ENCODE results near the gene HSPA12B. TPM values are rescaled to one million over a fixed set of nuclear protein-coding genes. Genes with fewer than 3 reads are reported as not detected.

HSPA12B gene
- total and polyA plus RNA-seq, 8 donors = 0.55 to 6.0 (median 1.7) TPM

- Histone ChIP-seq H3K9me3 (no peaks in the 10 kb centered on the region), H3K36me3 (no peaks in the 10 kb centered on the region), H3K4me1 (peaks cover 10 to 38% (median 36%) of the 10 kb centered on the region in 3 donors), H3K27ac (no peak overlapping the region), H3K27me3 (no peaks in the 10 kb centered on the region), H3K4me3 (no peak overlapping the region)
- FAIRE-seq (no peak), DNase-seq (peak in 2 of 6 donors; percentile 17 to 23), ATAC-seq (no peak)
- TF ChIP-seq, protein P1, sequence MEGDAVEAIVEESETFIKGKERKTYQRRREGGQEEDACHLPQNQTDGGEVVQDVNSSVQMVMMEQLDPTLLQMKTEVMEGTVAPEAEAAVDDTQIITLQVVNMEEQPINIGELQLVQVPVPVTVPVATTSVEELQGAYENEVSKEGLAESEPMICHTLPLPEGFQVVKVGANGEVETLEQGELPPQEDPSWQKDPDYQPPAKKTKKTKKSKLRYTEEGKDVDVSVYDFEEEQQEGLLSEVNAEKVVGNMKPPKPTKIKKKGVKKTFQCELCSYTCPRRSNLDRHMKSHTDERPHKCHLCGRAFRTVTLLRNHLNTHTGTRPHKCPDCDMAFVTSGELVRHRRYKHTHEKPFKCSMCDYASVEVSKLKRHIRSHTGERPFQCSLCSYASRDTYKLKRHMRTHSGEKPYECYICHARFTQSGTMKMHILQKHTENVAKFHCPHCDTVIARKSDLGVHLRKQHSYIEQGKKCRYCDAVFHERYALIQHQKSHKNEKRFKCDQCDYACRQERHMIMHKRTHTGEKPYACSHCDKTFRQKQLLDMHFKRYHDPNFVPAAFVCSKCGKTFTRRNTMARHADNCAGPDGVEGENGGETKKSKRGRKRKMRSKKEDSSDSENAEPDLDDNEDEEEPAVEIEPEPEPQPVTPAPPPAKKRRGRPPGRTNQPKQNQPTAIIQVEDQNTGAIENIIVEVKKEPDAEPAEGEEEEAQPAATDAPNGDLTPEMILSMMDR (IDR thresholded peaks at IDR 0.05) = no peak
- WGBS, 2 donors = 81 to 84% methylated on average over 6 of the region's 6 CpGs
- intact Hi-C loops (cut with DNase I) = no loop called here
Observed at GRCh38 chr20:3782597-3782996, 50.1 kb downstream of the HSPA12B start.

- H3K27me3 ChIP-seq = no peaks in the 10 kb centered on the region
- H3K27ac ChIP-seq = peak overlapping the region in 1 of 4 donors; percentile 4
- WGBS, 2 donors = 23 to 29% methylated on average over 2 of the region's 2 CpGs
- TF ChIP-seq, protein P1 (IDR thresholded peaks at IDR 0.05) = no peak
- no peaks in the 10 kb centered on the region for H3K9me3 ChIP-seq
- DNase-seq (peak in 2 of 6 donors; percentile 22 to 54), FAIRE-seq (no peak), ATAC-seq (no peak)
- intact Hi-C loops (cut with DNase I) = no loop called here
- no peak overlapping the region for H3K4me3 ChIP-seq
- no peaks in the 10 kb centered on the region for H3K36me3 ChIP-seq
- peaks cover 10 to 39% (median 31%) of the 10 kb centered on the region in 3 donors for H3K4me1 ChIP-seq
Observed at GRCh38 chr20:3783068-3783489, 50.6 kb downstream of the HSPA12B start.

DNA sequence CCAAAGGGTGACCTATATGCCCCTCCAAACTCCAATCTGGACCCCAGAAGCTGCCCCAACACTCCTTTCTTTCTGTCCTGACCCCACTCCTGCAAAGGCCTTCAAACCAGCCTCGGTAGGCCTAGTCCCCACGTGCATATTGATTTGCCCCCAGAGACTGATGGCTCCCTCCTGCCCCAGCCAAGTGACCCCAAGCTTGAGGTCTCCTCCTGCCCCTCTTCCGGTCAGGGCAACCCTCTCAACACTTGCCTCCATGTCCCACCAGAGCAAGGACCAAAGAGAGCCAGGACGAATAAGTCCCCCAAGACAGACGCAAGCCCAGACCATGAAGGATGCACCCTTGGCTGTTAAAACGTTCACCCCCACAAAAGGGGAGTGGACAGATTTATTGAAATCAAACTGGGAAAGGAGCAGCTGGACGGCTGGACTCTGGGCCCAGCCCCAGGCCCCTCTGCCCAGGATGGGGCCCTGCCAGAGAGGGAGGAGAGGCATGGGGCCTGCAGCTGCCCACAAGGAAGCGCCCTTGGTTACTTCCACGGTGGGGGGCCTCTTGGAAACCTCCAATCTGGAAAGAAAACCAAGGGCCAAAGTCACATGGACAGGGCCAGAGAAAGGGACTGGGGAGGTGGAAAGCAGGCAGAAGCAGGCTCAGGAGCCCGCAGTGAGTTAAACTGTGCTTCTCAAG is 51.2 kb downstream of the HSPA12B start:
- intact Hi-C loops (cut with DNase I) = no loop called here

DNA sequence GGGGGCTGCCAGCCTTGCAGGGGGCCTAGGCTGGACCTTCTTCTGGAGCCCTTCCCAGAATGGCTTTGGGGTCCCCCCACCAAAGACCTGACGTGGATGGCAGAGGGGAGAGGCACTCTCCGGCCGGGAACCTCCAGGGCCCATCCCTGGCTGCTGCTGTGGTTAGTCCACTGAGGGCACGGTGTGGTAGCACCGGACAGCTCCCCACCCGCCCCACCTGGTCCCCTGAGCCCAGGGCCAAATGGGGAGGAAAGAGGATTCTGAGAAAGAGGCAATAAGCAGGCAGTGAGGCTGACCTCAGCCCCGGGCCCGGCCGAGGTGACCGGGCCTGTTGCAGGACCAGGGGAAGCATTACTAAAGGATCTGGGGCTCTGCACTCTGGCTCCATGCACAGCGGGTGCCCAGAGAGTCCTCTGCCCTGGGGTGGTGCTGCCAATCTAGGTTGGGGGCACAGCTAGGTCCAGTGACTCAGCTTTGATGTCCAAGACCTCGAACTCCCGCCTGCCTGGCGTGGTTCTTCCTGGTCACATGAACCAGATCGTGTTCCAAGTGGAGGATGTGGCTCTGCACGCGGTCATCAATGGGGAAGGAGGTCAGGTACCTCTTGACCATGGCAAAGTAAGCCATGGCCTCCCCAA is 51.9 kb downstream of the HSPA12B start:
- Histone ChIP-seq H3K4me3 (peak overlapping the region in 1 of 4 donors; percentile 59), H3K36me3 (no peaks in the 10 kb centered on the region), H3K27ac (no peak overlapping the region), H3K9me3 (no peaks in the 10 kb centered on the region), H3K27me3 (no peaks in the 10 kb centered on the region), H3K4me1 (peaks cover 10 to 39% (median 28%) of the 10 kb centered on the region in 3 donors)
- peak in 2 of 6 donors; percentile 21 to 72 for DNase-seq
- ATAC-seq = no peak
- intact Hi-C loops (cut with DNase I) = no loop called here
- TF ChIP-seq, protein P1 (IDR thresholded peaks at IDR 0.05) = no peak
- no peak for FAIRE-seq
- 79 to 87% methylated on average over 17 of the region's 17 CpGs for WGBS, 2 donors

More for the DNA sequence above, 51.2 kb downstream of the HSPA12B start:
- Histone ChIP-seq H3K27me3 (no peaks in the 10 kb centered on the region), H3K36me3 (no peaks in the 10 kb centered on the region), H3K27ac (no peak overlapping the region), H3K4me1 (peaks cover 10 to 39% (median 28%) of the 10 kb centered on the region in 3 donors), H3K9me3 (no peaks in the 10 kb centered on the region), H3K4me3 (no peak overlapping the region)
- ATAC-seq (no peak), FAIRE-seq (no peak), DNase-seq (peak in 2 of 6 donors; percentile 13 to 53)
- TF ChIP-seq, protein P1 (IDR thresholded peaks at IDR 0.05) = no peak
- WGBS, 2 donors = 54 to 63% methylated on average over 9 to 10 of the region's 10 CpGs

Measured in pancreas (tissue), 10 donors.